ENCODE results near the gene SHQ1. TPM values are rescaled to one million over a fixed set of nuclear protein-coding genes. Genes with fewer than 3 reads are reported as not detected.

Gene SHQ1
- total and polyA plus RNA-seq, 9 of the 15 experiments (the other 6 are each of a cell fraction or from before 2014, with no cell fraction given) = 9.2 to 25.0 (median 14.1) TPM

DNA sequence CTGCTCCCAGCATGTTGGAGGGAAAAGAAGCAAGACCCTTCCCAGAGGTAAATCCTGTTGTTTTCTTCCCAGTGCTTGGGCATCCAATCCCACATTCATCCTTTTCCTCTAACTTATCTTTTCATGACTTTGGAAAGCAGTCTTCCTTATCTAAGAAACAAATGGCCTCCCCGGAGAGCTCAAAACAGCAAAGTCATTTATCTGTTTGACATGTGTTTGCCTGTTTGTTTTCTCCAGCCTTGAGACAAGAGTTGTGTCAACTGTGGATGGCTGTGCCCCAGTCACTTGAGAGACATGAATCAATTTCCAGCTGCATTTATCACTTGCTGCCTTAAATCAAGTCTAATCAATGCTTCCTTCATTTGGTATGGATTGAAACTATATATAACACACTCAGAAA is 103.9 kb downstream of the SHQ1 start (continued):
- TF ChIP-seq ZNF197 (CRISPR knock-in tag; IDR thresholded peaks at IDR 0.05; ENCODE audit: low read depth) (no peak), ETV5 (CRISPR knock-in tag; IDR thresholded peaks at IDR 0.05; ENCODE audit: low read depth) (no peak), KLF16 (IDR thresholded peaks at IDR 0.05) (peak; percentile 82), MCM7 (IDR thresholded peaks at IDR 0.05) (no peak), ZNF212 (CRISPR knock-in tag; IDR thresholded peaks at IDR 0.05) (no peak), FOSL1 (tag; conservative IDR thresholded peaks at IDR 0.05) (no peak; the same call in 1 of the 2 replicates), TAF7 (tag; IDR thresholded peaks at IDR 0.05) (no peak), CBFA2T2 (conservative IDR thresholded peaks at IDR 0.05) (peak; percentile 95), SAFB2 (IDR thresholded peaks at IDR 0.05; ENCODE audit: borderline replicate concordance, low read depth, low read length, severe bottlenecking) (no peak), ZBTB17 (CRISPR knock-in tag; IDR thresholded peaks at IDR 0.05) (no peak), CHD1 (IDR thresholded peaks at IDR 0.05; ENCODE audit: low read length) (no peak), MTA1 (IDR thresholded peaks at IDR 0.05; ENCODE audit: borderline replicate concordance) (peak; percentile 71; the same call in 1 of the 2 replicates), ZNF12 (CRISPR knock-in tag; IDR thresholded peaks at IDR 0.05) (no peak), XRCC4 (IDR thresholded peaks at IDR 0.05; ENCODE audit: extremely low read depth, insufficient read depth, insufficient read length) (no peak), TFAM (CRISPR knock-in tag; conservative IDR thresholded peaks at IDR 0.05) (no peak), SP2 (IDR thresholded peaks at IDR 0.05; ENCODE audit: extremely low read depth, low read depth, low read length, poor library complexity, severe bottlenecking) (no peak), BMI1 (IDR thresholded peaks at IDR 0.05; ENCODE audit: low read length) (no peak), SIN3B (IDR thresholded peaks at IDR 0.05; ENCODE audit: low read depth) (no peak), NR2C1 (IDR thresholded peaks at IDR 0.05) (no peak), NR2C1 (tag; IDR thresholded peaks at IDR 0.05) (no peak; the same call in 1 of the 2 replicates), U2AF2 (optimal IDR thresholded peaks at IDR 0.05; ENCODE audit: low read depth, low read length) (no peak), EGR1 (conservative IDR thresholded peaks at IDR 0.05) (no peak), VEZF1 (CRISPR knock-in tag; IDR thresholded peaks at IDR 0.05) (peak; percentile 47), NFE2 (IDR thresholded peaks at IDR 0.05; ENCODE audit: low read depth) (peak; percentile 94), HDGF (IDR thresholded peaks at IDR 0.05) (no peak)
- TF ChIP-seq, protein P1, sequence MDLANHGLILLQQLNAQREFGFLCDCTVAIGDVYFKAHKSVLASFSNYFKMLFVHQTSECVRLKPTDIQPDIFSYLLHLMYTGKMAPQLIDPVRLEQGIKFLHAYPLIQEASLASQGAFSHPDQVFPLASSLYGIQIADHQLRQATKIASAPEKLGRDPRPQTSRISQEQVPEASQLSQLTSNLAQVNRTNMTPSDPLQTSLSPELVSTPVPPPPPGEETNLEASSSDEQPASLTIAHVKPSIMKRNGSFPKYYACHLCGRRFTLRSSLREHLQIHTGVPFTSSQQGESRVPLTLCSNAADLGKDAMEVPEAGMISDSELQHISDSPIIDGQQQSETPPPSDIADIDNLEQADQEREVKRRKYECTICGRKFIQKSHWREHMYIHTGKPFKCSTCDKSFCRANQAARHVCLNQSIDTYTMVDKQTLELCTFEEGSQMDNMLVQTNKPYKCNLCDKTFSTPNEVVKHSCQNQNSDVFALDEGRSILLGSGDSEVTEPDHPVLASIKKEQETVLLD (IDR thresholded peaks at IDR 0.05) = no peak
- TF ChIP-seq, protein P2, sequence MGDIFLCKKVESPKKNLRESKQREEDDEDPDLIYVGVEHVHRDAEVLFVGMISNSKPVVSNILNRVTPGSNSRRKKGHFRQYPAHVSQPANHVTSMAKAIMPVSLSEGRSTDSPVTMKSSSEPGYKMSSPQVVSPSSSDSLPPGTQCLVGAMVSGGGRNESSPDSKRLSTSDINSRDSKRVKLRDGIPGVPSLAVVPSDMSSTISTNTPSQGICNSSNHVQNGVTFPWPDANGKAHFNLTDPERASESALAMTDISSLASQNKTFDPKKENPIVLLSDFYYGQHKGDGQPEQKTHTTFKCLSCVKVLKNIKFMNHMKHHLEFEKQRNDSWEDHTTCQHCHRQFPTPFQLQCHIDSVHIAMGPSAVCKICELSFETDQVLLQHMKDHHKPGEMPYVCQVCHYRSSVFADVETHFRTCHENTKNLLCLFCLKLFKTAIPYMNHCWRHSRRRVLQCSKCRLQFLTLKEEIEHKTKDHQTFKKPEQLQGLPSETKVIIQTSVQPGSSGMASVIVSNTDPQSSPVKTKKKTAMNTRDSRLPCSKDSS (IDR thresholded peaks at IDR 0.05; ENCODE audit: low read depth, partially characterized antibody) = no peak
